Nephron (organoid): ENCODE measurements around the gene C10orf62.

Experiments used
- H3K27ac Mint-ChIP-seq, 3 experiments: 2 replicates each; pipeline ENCODE4 v1.8.0; 2020; ENCODE audit warnings: mixed read lengths in 3 of 3, mild to moderate bottlenecking in 2 of 3, moderate library complexity in 1 of 3
- H3K27me3 Mint-ChIP-seq: 2 replicates; pipeline ENCODE4 v1.8.0; 2021; ENCODE audit warnings: low read depth, mild to moderate bottlenecking, moderate library complexity, mixed read lengths
- H3K36me3 Mint-ChIP-seq: 2 replicates; pipeline ENCODE4 v1.8.0; 2020; ENCODE audit warnings: low read depth, mixed read lengths
- H3K4me1 Mint-ChIP-seq: 2 replicates; pipeline ENCODE4 v1.8.0; 2020; ENCODE audit warnings: mixed read lengths
- H3K4me3 Mint-ChIP-seq, 3 experiments: 2 replicates each; pipeline ENCODE4 v1.8.0; 2020; ENCODE audit warnings: mild to moderate bottlenecking in 3 of 3, mixed read lengths in 3 of 3, moderate library complexity in 2 of 3
- H3K9me3 Mint-ChIP-seq: 2 replicates; pipeline ENCODE4 v1.8.0; 2020; ENCODE audit warnings: mixed read lengths
- CTCF ChIP-seq, 3 experiments: fragments of 200-600 bp; sonication (generic); IDR thresholded peaks; one replicate each; pipeline ENCODE4 v1.5.0; 2021; ENCODE audit warnings: antibody characterized with exemption in 3 of 3; ENCODE audit not compliant: unreplicated experiment in 3 of 3

The C10orf62 gene

GRCh38 chr10:97583476-97583875, 6.0 kb upstream of the C10orf62 start:
- Mint-ChIP-seq H3K27me3 (peaks cover 4% of the 10 kb centered on the region), H3K9me3 (no peaks in the 10 kb centered on the region), H3K36me3 (no peaks in the 10 kb centered on the region), H3K4me1 (peaks cover 9% of the 10 kb centered on the region), H3K27ac (peak overlapping the region; percentile 96 to 97 (median 97)), H3K4me3 (no peak overlapping the region)
- no peak for TF ChIP-seq CTCF (IDR thresholded peaks at IDR 0.05; ENCODE audit: unreplicated experiment in 3 of 3)

- Mint-ChIP-seq H3K9me3 (no peaks in the 10 kb centered on the region), H3K27me3 (no peaks in the 10 kb centered on the region), H3K36me3 (no peaks in the 10 kb centered on the region), H3K4me1 (peaks cover 9% of the 10 kb centered on the region), H3K27ac (peak within 1 kb of the TSS; percentile 96 to 97 (median 97)), H3K4me3 (peak within 1 kb of the TSS; percentile 45 to 84 (median 80))
- TF ChIP-seq CTCF (IDR thresholded peaks at IDR 0.05; ENCODE audit: unreplicated experiment in 3 of 3), result no peak
Measured at GRCh38 chr10:97584060-97584797, 5.3 kb upstream of the C10orf62 start, which contains the start of gene HOGA1. HOGA1 (plus strand) TSS chr10:97584389; CDS start chr10:97584704, 315 bp downstream.

GRCh38 chr10:97584798-97585438, 4.6 kb upstream of the C10orf62 start:
- Mint-ChIP-seq H3K36me3 (no peaks in the 10 kb centered on the region), H3K4me3 (peak overlapping the region; percentile 45 to 84 (median 80)), H3K27me3 (no peaks in the 10 kb centered on the region), H3K9me3 (no peaks in the 10 kb centered on the region), H3K4me1 (peaks cover 9% of the 10 kb centered on the region), H3K27ac (peak overlapping the region; percentile 96 to 97 (median 97))
- no peak for TF ChIP-seq CTCF (IDR thresholded peaks at IDR 0.05; ENCODE audit: unreplicated experiment in 3 of 3)

- peak overlapping the region; percentile 96 to 97 (median 97) for H3K27ac Mint-ChIP-seq
- H3K27me3 Mint-ChIP-seq, result no peaks in the 10 kb centered on the region
- H3K4me1 Mint-ChIP-seq, result peaks cover 9% of the 10 kb centered on the region
- peak overlapping the region in 2 of 3 experiments; percentile 75 for H3K4me3 Mint-ChIP-seq
- H3K9me3 Mint-ChIP-seq, result no peaks in the 10 kb centered on the region
- TF ChIP-seq CTCF (IDR thresholded peaks at IDR 0.05; ENCODE audit: unreplicated experiment in 3 of 3), result no peak
- no peaks in the 10 kb centered on the region for H3K36me3 Mint-ChIP-seq
Measured at GRCh38 chr10:97585439-97585811, 4.1 kb upstream of the C10orf62 start.

- Mint-ChIP-seq H3K27me3 (no peaks in the 10 kb centered on the region), H3K4me1 (peaks cover 9% of the 10 kb centered on the region), H3K9me3 (no peaks in the 10 kb centered on the region), H3K36me3 (no peaks in the 10 kb centered on the region), H3K4me3 (no peak overlapping the region), H3K27ac (no peak overlapping the region)
- TF ChIP-seq CTCF (IDR thresholded peaks at IDR 0.05; ENCODE audit: unreplicated experiment in 3 of 3), result no peak
Measured at GRCh38 chr10:97587183-97587582, 2.3 kb upstream of the C10orf62 start.
